ENCODE data around the gene SPRYD3.
"Not testable (repeated sequence)": the region's sequence is repeated elsewhere in the genome, so short reads cannot be mapped to it uniquely, and the experiment has no call there.

Gene SPRYD3, protein sequence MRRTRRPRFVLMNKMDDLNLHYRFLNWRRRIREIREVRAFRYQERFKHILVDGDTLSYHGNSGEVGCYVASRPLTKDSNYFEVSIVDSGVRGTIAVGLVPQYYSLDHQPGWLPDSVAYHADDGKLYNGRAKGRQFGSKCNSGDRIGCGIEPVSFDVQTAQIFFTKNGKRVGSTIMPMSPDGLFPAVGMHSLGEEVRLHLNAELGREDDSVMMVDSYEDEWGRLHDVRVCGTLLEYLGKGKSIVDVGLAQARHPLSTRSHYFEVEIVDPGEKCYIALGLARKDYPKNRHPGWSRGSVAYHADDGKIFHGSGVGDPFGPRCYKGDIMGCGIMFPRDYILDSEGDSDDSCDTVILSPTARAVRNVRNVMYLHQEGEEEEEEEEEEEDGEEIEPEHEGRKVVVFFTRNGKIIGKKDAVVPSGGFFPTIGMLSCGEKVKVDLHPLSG

DNA sequence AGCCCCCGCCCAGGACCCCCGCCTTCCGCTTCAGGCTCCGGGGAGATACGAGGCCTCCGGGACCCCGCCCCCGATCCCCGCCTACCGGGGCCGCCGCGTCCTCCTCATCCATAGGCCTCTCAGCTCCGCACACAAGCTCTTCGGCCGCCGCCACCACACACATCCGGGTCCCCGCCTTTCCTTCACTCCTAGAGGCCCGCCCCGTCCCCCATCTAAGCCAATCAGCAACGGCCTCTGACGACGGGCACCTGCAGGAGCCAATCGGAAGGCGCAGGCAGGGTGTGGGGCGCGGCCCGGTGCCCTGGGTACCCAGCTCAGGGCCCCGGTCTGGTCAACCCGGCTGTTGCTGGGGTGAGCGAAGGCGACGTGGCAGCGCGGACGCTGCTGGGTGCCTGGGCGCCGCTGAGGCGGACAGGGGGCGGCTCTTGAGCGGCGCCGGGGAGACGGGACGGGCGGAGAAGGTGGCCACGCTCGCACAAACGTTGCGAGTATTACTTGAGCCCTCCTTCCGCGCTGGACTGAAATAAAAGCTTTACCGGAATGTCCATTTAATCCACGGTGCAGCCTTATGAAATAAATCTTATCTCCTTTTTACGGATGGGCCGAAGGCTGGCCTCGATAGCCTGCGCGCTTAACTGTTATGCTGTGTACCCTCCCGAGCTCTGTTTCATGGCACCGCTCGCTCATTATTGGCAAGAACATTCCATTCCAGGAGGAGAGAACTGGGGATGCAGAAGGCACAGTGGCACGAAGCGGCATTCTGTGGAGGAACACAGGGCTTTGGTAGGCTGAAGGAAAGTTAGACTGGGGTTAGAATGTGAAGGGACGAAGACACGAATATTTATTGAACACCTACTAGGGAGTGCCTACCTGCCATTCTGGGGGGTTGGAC lies at the start of gene SPRYD3:
Gene SPRYD3 (minus strand): TSS at position 165 of the 892 bp plus-strand sequence. CDS start 57 bp downstream, at position 108.
- peak; percentile 91 to 94 for DNase-seq (ENCODE audit: low read depth in 2 of 2, low spot score in 1 of 2)

DNA sequence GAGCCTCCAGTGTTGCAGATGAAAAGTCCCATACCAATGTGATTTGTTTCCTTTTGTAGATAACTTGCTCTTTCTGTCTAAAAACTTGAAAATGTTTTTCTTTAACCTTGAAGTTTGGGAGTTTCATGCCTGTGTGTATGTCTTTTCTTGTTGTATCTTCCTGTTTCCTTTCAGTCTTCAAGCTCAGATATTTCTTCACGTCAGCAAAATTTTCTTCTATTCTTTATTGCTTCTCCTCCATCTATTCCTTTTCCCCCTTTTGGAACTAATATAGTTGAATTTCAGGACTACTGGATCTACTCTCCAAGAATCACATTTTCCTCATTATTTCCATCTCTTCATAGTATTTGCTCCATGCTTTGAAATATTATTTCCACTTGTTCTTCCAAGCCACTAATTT lies 48.0 kb upstream of the SPRYD3 start:
- no peak for DNase-seq (ENCODE audit: low read depth in 2 of 2, low spot score in 1 of 2)

DNA sequence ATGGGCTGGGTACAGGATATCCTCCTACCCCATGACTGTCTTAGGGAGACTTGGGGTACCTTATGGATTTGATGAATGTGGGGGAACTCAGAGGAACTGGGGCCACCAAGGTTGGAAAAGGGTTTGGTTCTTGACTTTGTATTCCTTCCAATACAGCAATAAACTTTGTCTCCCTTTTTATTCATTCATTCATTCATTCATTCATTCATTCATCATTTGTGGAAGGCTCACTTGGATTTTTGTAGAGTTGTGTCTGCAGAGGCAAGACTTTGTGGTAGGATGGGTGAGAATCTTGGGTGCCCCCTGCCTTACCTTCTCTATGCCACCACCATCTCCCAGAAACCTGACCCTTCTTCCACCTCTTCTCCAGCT lies 45.1 kb upstream of the SPRYD3 start:
- no peak for DNase-seq (ENCODE audit: low read depth in 2 of 2, low spot score in 1 of 2)

DNA sequence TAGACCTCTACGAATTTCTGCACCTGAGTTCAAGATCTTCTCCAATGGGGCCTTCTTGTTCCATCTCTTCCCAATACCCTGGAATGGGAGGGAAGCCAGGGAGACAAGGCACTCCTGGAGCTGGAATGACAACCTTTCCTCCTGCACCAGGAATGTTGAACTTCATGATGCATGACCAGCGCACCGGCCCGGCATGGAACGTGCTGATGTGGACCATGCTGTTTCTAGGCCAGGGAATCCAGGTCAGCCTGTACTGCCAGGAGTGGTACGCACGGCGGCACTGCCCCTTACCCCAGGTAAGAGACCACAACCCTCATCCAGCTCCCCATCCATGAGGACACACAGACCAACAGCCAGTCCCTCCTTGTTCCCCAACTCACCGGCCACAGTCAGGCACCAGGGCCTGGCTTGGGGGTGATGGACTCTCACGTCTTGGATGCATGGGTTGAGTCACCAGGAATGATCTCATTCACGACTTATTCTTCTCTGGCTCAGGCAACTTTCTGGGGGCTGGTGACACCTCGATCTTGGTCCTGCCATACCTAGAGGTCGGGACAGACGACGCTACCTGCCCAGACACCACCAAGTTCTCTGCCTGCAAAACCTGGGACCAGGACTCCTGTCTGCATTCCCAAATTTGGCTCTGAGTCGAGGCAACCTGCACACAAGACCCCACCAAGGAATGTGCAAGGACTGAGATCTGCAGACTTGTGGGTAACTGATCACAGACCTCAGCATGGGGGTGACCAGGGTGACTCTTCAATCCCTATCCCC lies 44.6 kb upstream of the SPRYD3 start:
- DNase-seq (ENCODE audit: low read depth in 2 of 2, low spot score in 1 of 2) = no peak

DNA sequence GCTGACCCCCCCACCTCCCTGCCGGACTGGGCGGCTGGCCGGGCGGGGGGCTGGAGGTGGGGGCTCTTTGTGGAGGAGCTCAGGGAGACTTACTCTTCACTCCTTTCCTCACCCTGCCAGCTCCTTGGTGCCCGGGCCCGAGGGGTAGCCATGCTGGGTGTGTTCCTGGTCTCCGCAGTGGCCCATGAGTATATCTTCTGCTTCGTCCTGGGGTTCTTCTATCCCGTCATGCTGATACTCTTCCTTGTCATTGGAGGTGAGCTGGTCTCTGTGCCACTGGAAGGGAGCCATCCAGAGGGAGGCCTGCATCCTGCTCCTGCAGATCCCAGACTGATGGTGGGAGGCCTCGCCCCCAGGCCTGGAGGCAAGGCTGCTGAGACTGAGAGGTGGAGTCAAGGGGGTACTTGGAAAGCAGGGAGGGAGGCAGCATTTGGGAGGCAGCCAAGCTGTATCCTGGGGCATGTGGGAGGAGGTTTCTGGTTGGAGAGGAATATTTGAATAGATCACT lies 43.8 kb upstream of the SPRYD3 start:
- DNase-seq (ENCODE audit: low read depth in 2 of 2, low spot score in 1 of 2) = no peak

DNA sequence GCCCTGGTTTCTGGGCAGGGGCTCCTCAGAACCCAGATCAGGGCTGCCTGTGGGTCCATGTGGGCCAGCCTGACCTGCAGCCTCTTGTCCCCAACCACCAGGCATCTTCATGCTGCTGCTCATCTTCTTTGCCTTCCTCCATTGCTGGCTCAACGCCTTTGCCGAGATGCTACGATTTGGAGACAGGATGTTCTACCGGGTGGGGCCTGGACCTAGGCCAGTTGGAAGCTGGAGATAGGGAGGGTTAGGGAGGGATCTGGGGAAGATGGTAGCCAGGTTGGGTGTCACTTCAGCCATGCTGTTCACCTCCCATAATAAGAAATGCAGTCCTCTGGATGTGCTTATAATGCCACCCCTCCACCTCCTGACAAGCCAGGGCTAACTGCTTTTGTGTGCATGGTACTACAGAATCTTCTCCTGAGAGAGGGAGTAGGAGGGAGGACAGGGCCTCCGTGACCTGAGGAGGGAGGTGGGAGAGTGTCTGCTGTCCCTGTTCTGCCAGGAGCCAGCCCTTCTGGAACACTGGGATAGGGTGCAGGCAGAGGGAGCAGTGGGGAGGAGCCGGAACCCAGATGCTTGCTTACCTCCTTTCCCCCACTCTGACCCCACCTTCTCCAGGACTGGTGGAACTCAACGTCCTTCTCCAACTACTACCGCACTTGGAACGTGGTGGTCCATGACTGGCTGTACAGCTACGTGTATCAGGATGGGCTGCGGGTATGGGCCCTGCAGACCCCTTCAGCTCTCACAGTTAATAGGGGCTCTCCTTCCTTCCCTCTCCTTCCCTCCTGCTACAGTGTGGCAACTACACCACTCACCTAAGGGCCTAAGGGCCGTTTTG lies 41.7 kb upstream of the SPRYD3 start:
- DNase-seq (ENCODE audit: low read depth in 2 of 2, low spot score in 1 of 2) = no peak

DNA sequence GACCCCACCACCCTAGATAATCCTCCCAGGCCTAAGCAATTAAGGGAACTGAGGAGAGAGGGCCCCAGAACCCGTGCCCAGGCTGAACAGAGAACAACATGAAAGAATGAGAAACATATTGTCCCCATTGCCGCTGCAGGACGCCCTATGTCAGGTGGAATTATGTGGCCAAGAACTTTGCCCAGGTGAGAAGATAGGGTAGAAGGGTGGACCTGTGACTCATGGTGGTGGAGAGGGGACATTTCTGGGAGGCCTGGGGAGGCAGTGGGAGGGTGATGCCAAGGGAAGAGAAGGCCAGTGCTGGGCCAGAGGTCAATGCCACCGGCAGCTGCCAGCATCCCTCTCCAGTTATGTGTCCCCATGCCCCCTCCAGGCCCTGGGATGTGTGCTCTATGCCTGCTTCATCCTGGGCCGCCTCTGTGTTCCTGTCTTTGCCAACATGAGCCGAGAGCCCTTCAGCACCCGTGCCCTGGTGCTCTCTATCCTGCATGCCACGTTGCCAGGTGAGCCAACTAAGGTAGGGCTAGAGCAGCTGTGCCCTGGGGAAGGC lies 39.6 kb upstream of the SPRYD3 start:
- DNase-seq (ENCODE audit: low read depth in 2 of 2, low spot score in 1 of 2) = no peak

DNA sequence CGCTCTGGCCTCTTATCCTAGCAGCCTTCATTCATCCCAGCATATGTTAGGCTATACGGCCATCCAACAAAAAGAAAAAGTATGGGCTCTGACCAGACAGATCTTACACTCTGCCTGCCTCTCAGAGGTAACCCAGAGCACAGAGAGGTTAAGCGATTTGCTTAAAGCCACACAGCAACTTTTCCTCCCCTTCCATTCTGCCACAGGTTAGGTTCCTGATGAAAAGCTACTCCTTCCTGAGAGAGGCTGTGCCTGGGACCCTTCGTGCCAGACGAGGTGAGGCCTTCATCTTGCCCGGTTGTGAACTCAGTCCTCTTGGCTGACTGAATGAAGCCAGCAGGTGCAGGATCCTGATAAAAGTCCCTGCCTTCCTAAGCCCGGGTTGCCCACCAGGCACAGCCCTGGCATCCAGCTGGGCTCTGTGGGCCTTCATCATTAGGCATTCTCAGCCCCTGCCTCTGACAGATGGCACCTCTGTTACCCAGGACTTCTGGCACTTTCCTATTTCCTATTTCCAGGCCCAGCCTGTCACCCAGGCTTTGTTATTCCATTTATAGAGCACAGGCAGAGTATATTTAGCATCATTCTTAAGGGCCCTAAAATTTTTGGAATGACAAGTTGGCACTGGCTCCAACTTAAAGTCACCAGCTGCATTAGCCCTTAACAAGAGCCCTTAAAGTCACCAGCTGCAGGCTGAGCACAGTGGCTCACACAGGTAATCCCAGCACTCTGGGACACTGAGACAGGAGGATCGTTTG lies 36.9 kb upstream of the SPRYD3 start:
- DNase-seq (ENCODE audit: low read depth in 2 of 2, low spot score in 1 of 2) = no peak

DNA sequence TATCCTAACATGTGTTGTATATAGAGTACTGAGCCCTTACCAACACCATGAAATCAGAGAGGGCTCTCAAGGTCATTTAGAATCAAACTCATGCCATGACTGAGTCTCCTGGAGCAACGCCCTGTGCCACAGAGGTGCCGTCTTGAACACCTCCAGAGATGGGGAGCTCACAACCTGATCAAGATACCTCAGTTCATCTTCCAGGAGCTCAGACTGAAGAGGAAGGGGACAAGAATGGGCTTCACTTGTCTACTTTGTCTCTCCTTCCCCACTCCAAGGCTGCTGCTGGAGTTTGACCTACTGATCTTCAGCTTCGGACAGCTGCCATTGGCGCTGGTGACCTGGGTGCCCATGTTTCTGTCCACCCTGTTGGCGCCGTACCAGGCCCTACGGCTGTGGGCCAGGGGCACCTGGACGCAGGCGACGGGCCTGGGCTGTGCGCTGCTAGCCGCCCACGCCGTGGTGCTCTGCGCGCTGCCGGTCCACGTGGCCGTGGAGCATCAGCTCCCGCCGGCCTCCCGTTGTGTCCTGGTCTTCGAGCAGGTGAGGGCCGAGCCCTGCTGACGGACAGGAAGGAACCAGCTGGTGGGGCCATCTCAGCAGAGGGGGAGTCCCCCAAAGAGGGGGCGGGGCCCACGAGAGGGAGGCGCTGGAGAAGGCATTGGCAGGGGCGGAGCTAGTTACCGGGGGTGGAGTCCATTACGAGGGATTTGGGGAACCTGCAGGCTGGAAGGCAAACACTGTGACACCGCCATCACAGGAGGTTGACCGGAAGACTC lies 36.1 kb upstream of the SPRYD3 start:
- DNase-seq (ENCODE audit: low read depth in 2 of 2, low spot score in 1 of 2) = no peak

DNA sequence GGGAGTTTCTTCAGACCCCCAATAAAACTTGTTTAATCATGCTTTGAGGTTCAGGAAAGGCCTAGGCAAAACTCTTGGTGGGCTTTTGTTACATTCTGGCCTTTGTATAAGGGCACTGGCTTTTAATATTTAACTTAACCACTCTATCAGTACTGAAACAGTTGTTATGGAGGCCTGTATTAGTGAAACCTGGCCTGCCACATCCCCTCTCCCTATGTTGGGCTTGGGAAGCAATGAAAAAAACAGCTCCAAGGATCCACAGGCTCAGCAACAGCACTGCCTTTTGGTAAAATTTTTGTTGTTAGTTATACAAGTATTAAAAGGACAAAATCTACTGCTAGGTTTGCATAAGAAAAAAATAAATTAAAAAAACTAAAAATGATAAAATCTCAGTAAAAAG lies 34.8 kb upstream of the SPRYD3 start:
- no peak for DNase-seq (ENCODE audit: low read depth in 2 of 2, low spot score in 1 of 2)

DNA sequence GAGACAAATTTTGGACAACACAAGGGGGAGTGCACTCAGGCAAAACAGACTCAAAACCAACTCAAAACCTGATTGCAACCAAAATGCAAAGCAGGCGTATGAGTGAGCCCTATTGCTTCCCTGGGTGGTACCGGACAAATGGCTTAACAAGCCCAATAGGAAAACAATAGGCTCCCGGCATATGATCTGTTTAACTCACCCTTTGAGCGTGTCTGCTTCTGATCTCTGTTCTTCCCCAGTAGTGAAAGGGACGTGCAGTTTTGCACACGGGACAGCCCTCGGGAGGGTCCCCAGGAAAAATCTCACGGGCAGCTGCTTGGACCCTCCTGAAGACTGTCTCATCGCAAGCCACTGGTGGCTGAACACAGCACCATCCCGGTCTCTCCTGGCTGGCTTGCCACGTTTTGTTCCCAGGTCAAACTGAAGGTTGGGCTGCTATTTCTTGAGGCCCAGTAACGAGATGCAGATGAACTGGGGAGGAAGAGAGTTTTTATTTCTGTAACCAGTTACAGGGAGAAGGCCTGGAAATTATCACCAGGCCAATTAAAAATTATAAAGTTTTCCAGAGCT lies 34.0 kb upstream of the SPRYD3 start:
- no peak for DNase-seq (ENCODE audit: low read depth in 2 of 2, low spot score in 1 of 2)

DNA sequence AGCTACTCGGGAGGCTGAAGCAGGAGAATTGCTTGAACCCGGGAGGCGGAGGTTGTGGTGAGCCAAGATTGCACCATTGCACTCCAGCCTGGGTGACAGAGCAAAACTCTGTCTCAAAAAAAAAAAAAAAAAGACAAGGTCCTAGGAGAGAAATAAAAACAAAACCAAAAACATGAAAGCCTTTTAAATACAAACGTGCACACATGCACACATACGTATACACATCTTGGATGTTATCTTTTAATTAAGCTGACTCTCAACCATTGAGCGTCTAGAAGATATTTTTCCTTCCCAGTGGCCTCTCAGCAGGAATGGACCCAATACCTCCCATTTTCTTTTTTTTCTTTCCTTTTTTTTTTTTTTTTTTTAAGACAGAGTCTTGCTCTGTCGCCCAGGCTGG lies 33.2 kb upstream of the SPRYD3 start:
- not testable (repeated sequence) for DNase-seq (ENCODE audit: low read depth in 2 of 2, low spot score in 1 of 2)

DNA sequence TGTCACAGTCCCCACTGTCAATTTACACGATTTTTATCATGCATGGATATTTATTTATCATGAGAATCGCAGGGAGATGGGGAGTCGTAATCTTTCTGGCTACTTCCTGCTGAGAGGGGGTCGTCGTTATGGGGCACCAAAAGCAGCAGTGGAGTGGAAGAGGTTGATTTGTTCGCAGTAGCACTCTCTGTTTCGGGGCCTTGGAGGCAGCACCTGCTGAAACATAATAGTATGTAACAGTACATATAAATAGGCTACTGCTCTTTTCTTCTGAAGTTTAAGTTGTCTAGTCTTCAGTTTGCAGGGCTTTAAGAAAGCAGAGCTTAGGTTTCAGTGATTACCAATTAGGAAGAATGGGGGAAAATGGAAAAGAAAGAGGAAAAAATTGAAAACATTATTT lies 27.9 kb upstream of the SPRYD3 start:
- no peak for DNase-seq (ENCODE audit: low read depth in 2 of 2, low spot score in 1 of 2)

DNA sequence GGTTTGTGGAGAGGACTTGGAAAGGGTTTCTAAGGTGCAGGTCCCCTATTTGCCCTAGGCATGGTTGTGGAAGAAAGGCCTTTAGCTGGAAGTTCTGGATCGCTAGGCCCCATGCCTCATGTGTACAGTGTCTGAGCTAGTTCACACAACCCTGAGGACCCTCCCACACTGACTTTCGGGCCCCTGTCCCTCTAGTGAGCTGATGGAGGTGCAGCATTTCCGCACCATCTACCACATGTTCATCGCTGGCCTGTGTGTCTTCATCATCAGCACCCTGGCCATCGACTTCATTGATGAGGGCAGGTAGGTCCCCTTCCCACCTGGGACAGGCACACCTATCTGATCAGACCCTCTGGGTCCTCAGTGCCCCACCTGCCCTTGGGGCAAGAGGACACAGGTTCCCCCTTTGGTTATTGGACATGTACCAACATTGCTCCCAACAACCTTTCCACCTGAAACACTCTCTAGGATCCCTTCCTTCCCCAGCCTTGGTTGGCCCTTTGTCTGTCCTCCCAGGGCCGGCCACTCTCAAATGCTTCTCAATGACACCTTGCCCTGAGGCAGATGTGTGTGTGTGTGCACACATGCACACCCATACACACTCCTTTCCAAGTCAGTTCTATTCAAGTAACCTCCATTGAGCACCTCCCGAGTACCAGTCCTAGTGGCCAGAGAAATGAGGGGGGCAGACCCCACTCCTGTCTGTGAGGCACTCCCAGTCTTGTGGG lies 26.7 kb upstream of the SPRYD3 start:
- DNase-seq (ENCODE audit: low read depth in 2 of 2, low spot score in 1 of 2) = no peak

DNA sequence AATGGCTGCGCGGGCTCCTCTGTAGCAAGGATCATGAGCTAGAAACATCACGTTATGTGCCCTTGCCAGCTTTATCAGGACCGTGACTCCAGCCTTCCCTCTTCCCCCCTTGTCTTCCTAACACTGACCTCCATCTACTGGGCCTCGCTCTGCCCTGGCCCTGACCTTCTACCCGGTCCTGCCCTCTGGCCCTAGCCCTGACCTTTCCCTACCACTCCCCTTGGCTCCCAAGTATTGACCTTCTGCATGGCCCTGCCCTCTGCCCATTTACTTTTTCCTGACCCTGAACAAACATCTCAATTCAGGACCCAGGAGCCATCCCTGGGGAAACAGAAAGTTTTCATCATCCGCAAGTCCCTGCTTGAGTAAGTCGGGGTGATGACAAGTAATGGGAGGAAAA lies 26.1 kb upstream of the SPRYD3 start:
- no peak for DNase-seq (ENCODE audit: low read depth in 2 of 2, low spot score in 1 of 2)

DNA sequence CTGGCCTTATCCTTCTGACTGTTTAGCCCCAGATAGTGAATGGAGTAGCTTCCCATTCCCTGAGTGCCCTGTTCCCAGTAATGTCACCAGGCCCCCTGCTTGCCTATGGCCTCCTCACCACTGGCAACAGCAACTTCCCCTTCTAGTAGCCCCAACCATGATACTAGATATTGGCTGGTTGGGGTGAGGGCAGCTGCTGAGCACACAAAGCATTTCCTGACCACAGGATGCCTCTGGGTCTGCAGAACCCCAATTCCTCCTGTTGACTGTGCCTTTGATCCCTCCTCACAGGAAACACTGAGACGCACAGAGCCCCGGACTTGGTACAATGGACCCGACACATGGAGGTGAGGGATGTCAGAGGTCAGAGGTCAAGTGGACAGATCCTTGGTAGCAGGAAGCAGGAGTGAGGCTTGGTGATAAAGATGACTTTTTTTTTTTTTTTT lies 24.7 kb upstream of the SPRYD3 start:
- no peak for DNase-seq (ENCODE audit: low read depth in 2 of 2, low spot score in 1 of 2)

All from stimulated activated CD8-positive, alpha-beta memory T cell treated with anti-CD3 and anti-CD28 coated beads, Interleukin-4, amount 100 ng/mL, for 1 hour (primary cell).